PC-3 (cell line): ENCODE results near the gene ADAMTSL1. TPM values are rescaled to one million over a fixed set of nuclear protein-coding genes. Genes with fewer than 3 reads are reported as not detected.

Source experiments
- ATAC-seq: fragments of 200-7000 bp; cut with Tn5 transposase; 2 replicates; pipeline ENCODE4 v1.9.1; 2020; ENCODE audit warnings: mild to moderate bottlenecking, moderate library complexity
- BruUV-seq: library from RNA; stranded (reverse); fragments of 400-500 nt; replicated peaks from 2 replicates; lab custom pipeline; 2021; lab: Mats Ljungman, UMichigan
- CTCF ChIA-PET: fragments of 300-600 bp; sonication (Branson Sonifier 250); formaldehyde crosslinking; loops from one replicate; lab custom pipeline; 2022; ENCODE audit warnings: antibody characterized with exemption; lab: Charles Lee
- POLR2A ChIA-PET: fragments of 300-600 bp; sonication (Branson Sonifier 250); formaldehyde crosslinking; loops from one replicate; lab custom pipeline; 2022; ENCODE audit warnings: antibody characterized with exemption; ENCODE audit not compliant: unreplicated experiment; lab: Charles Lee
- DNase-seq: peaks from one replicate; pipeline ENCODE4 v3.0.0-alpha.2; 2015
- H2AFZ ChIP-seq: fragments of 300-600 bp; sonication (generic); 2 replicates; pipeline ENCODE4 v1.6.0; 2016; ENCODE audit warnings: antibody characterized with exemption, low read length
- H3F3A ChIP-seq: fragments of 300-600 bp; sonication (generic); one replicate; pipeline ENCODE4 v1.6.0; 2017; ENCODE audit warnings: antibody characterized with exemption, low read length, control low read depth, mild to moderate bottlenecking; ENCODE audit not compliant: unreplicated experiment
- H3K27ac ChIP-seq: fragments of 300-600 bp; sonication (generic); 2 replicates; pipeline ENCODE4 v1.5.1; 2016; ENCODE audit warnings: mild to moderate bottlenecking, low read length
- H3K27me3 ChIP-seq: fragments of 300-600 bp; sonication (generic); 2 replicates; pipeline ENCODE4 v1.6.1; 2016; ENCODE audit warnings: low read length, mixed read lengths
- H3K36me3 ChIP-seq: fragments of 300-600 bp; sonication (generic); 2 replicates; pipeline ENCODE4 v1.6.1; 2016; ENCODE audit warnings: low read depth, mixed run types, low read length, mixed read lengths
- H3K4me1 ChIP-seq: fragments of 300-600 bp; sonication (generic); 2 replicates; pipeline ENCODE4 v1.5.1; 2016; ENCODE audit warnings: low read length; ENCODE audit not compliant: insufficient read depth
- H3K4me2 ChIP-seq: fragments of 300-600 bp; sonication (generic); 2 replicates; pipeline ENCODE4 v1.6.0; 2016; ENCODE audit warnings: low read length
- H3K4me3 ChIP-seq: fragments of 300-600 bp; sonication (generic); 2 replicates; pipeline ENCODE4 v1.5.1; 2016; ENCODE audit warnings: mild to moderate bottlenecking, low read length, mixed read lengths
- H3K79me2 ChIP-seq: fragments of 300-600 bp; sonication (generic); 2 replicates; pipeline ENCODE4 v1.6.1; 2017; ENCODE audit warnings: low read length, mixed read lengths
- H3K9ac ChIP-seq: fragments of 300-600 bp; sonication (generic); 2 replicates; pipeline ENCODE4 v1.6.0; 2016; ENCODE audit warnings: mild to moderate bottlenecking, low read length
- H3K9me2 ChIP-seq: fragments of 300-600 bp; sonication (generic); replicated peaks from 2 replicates; pipeline ENCODE4 v1.6.1; 2016; ENCODE audit warnings: mixed run types, low read length, mixed read lengths
- H3K9me3 ChIP-seq: fragments of 300-600 bp; sonication (generic); 2 replicates; pipeline ENCODE4 v1.6.1; 2016; ENCODE audit warnings: low read length, mixed read lengths
- H4K20me1 ChIP-seq: fragments of 300-600 bp; sonication (generic); 2 replicates; pipeline ENCODE4 v1.6.1; 2016; ENCODE audit warnings: low read length, mixed read lengths
- CTCF ChIP-seq: fragments of 300-600 bp; sonication (generic); conservative IDR thresholded peaks from 2 replicates; pipeline ENCODE4 v1.5.1; 2017; ENCODE audit warnings: antibody characterized with exemption, low read depth, mild to moderate bottlenecking, low read length
- EZH2 ChIP-seq: fragments of 300-600 bp; sonication (generic); IDR thresholded peaks from one replicate; pipeline ENCODE4 v1.6.1; 2017; ENCODE audit warnings: antibody characterized with exemption, mild to moderate bottlenecking, low read length; ENCODE audit not compliant: unreplicated experiment
- EZH2phosphoT487 ChIP-seq: fragments of 300-600 bp; sonication (generic); IDR thresholded peaks from 2 replicates; pipeline ENCODE4 v1.6.1; 2018; ENCODE audit warnings: mild to moderate bottlenecking, antibody characterized with exemption, low read length, borderline replicate concordance
- intact Hi-C: fragments of 100-400 bp; cut with micrococcal nuclease; formaldehyde crosslinking; loops from 2 replicates; pipeline ENCODE4 v1.9.0; 2023
- total RNA-seq: library from RNA; depleted of rRNA; stranded (reverse); fragments of >200 nt; gene quantifications from 2 replicates; pipeline ENCODE4 v1.2.3, GENCODE V29; 2014

The ADAMTSL1 gene
- total RNA-seq, 1 experiment from 2014 or later = 0.26 TPM

DNA sequence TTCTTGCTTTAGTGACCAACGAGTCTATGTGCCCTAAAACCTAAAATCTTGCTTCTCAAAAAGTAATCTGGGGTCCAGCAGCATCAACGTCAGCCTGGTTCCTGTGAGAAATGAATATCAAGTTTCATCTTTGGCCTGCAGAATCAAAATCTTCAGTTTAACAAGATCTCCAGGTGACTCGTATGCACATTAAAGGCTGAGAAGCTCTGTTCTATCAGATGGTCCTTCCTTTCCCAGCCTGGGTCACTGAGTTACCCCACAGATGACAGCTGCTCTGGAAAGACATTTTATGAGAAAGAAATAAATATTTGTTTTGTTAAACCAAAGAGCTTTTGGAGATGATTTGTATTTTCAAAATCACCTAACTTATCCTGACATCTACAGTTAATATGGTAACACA lies 75.8 kb downstream of the ADAMTSL1 start:
- Histone ChIP-seq H3K4me3 (no peak overlapping the region), H2AFZ (no peak overlapping the region), H3K27ac (peak overlapping the region; percentile 89), H3K36me3 (no peaks in the 10 kb centered on the region), H3K9me3 (no peaks in the 10 kb centered on the region; the same call in 1 of the 2 replicates), H3K79me2 (no peaks in the 10 kb centered on the region), H3K9me2 (no peaks in the 10 kb centered on the region), H3F3A (no peaks in the 10 kb centered on the region), H3K27me3 (no peaks in the 10 kb centered on the region), H3K9ac (peak overlapping the region; percentile 63), H3K4me1 (peaks cover 27% of the 10 kb centered on the region), H4K20me1 (no peaks in the 10 kb centered on the region), H3K4me2 (0 out of 2 replicates have a peak overlapping the region, but pooled peaks have one; percentile 16)
- ATAC-seq (peak; percentile 91), DNase-seq (peak; percentile 51)
- BruUV-seq = no TSS peak
- TF ChIP-seq EZH2phosphoT487 (no peak), EZH2 (no peak), CTCF (no peak)
- intact Hi-C loops = loop anchor here (10.0 kb wide), 2 partner anchors 155 to 295 kb away; no protein-coding TSS in a partner anchor
- ChIA-PET POLR2A (interaction anchor here (0.6 kb wide), 1 partner anchor 57 kb away, joined by 4 read pairs; no protein-coding TSS in a partner anchor), CTCF (interaction anchor here (0.6 kb wide), 1 partner anchor 74 kb away, joined by 3 read pairs; no protein-coding TSS in a partner anchor)

- peak; percentile 15; the same call in 1 of the 2 replicates for ATAC-seq
- intact Hi-C loops = no loop called here
- H3K4me1 ChIP-seq = peaks cover 23% of the 10 kb centered on the region
- H3K36me3 ChIP-seq = no peaks in the 10 kb centered on the region
- no peak overlapping the region for H3K4me3 ChIP-seq
- no peaks in the 10 kb centered on the region for H3K9me2 ChIP-seq
- no TSS peak for BruUV-seq
- H3K9ac ChIP-seq = peak overlapping the region; percentile 63
- 0 out of 2 replicates have a peak overlapping the region, but pooled peaks have one; percentile 16 for H3K4me2 ChIP-seq
- no peaks in the 10 kb centered on the region for H3K79me2 ChIP-seq
- no peak overlapping the region for H2AFZ ChIP-seq
- ChIA-PET CTCF (interaction anchor here (0.6 kb wide), 1 partner anchor 75 kb away, joined by 3 read pairs; no protein-coding TSS in a partner anchor), POLR2A (interaction anchor here (0.6 kb wide), 1 partner anchor 57 kb away, joined by 4 read pairs; no protein-coding TSS in a partner anchor)
- H3K27ac ChIP-seq = peak overlapping the region; percentile 89
- H4K20me1 ChIP-seq = no peaks in the 10 kb centered on the region
- H3F3A ChIP-seq = no peaks in the 10 kb centered on the region
- DNase-seq = no peak
- H3K27me3 ChIP-seq = no peaks in the 10 kb centered on the region
- TF ChIP-seq EZH2 = no peak
- no peaks in the 10 kb centered on the region; the same call in 1 of the 2 replicates for H3K9me3 ChIP-seq
Observed at GRCh38 chr9:18550286-18550685, 76.3 kb downstream of the ADAMTSL1 start.

DNA sequence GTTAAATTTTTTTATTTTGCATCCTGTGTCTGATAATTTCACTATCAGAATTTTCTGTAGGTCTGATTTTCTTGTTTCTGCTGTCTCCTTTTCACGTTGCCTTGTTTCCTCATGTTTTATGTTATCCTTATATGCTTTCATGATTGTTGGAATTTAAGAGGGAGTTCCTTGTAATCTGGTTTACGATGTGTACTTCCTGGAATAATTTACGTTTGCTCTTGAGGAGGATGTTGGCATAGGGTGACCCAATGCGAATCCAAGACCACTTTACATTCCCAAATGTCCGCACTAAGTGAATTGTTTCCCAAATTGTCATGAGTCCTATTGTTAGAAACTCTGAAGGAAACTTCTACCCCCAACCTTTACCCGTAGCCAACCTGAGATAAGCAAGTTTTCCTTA lies 80.3 kb downstream of the ADAMTSL1 start:
- H3K4me1 ChIP-seq = peaks cover 19% of the 10 kb centered on the region
- H3K4me3 ChIP-seq = no peak overlapping the region
- ATAC-seq = peak; percentile 60
- no peaks in the 10 kb centered on the region for H3K27me3 ChIP-seq
- no peaks in the 10 kb centered on the region; the same call in 1 of the 2 replicates for H3K9me3 ChIP-seq
- no peaks in the 10 kb centered on the region for H3K36me3 ChIP-seq
- peak overlapping the region; percentile 53; the same call in 1 of the 2 replicates for H2AFZ ChIP-seq
- no peaks in the 10 kb centered on the region for H4K20me1 ChIP-seq
- BruUV-seq = no TSS peak
- no peaks in the 10 kb centered on the region for H3K9me2 ChIP-seq
- no peak overlapping the region for H3K4me2 ChIP-seq
- CTCF ChIA-PET = no interaction called here
- no peaks in the 10 kb centered on the region for H3F3A ChIP-seq
- TF ChIP-seq CTCF (no peak), EZH2 (no peak), EZH2phosphoT487 (no peak)
- H3K9ac ChIP-seq = peak overlapping the region; percentile 39
- peak; percentile 46 for DNase-seq
- H3K79me2 ChIP-seq = no peaks in the 10 kb centered on the region
- intact Hi-C loops = no loop called here
- H3K27ac ChIP-seq = peak overlapping the region; percentile 75
- POLR2A ChIA-PET = no interaction called here
